IMR-90 (cell line): Measurements from ENCODE around the gene PIEZO1. TPM values are rescaled to one million over a fixed set of nuclear protein-coding genes. Genes with fewer than 3 reads are reported as not detected.

Source experiments
- ATAC-seq: fragments of 200-7000 bp; cut with Tn5 transposase; 2 replicates; pipeline ENCODE4 v1.9.1; 2020; ENCODE audit warnings: low read depth, mild to moderate bottlenecking, moderate library complexity
- BruUV-seq: library from RNA; stranded (reverse); fragments of 400-500 nt; replicated peaks from 2 replicates; lab custom pipeline; 2021; lab: Mats Ljungman, UMichigan
- CTCF ChIA-PET: fragments of 300-600 bp; formaldehyde crosslinking; extraction: SDS; loops from one replicate; lab custom pipeline; 2021; ENCODE audit warnings: antibody characterized with exemption; lab: Yijun Ruan, JAX
- POLR2A ChIA-PET: fragments of 300-600 bp; sonication (Branson Sonifier 250); formaldehyde crosslinking; loops from one replicate; lab custom pipeline; 2022; ENCODE audit warnings: antibody characterized with exemption; ENCODE audit not compliant: unreplicated experiment; lab: Charles Lee
- DNase-seq: peaks from one replicate; pipeline ENCODE4 v3.0.0; 2013
- H2AFZ ChIP-seq: replicated peaks from 2 replicates; pipeline ENCODE3; 2013; ENCODE audit warnings: low read length, mild to moderate bottlenecking; ENCODE audit not compliant: poor library complexity
- H2AK5ac ChIP-seq: 2 replicates; pipeline ENCODE4 v1.6.1; 2013; ENCODE audit warnings: low read depth, low read length, inconsistent platforms
- H2AK9ac ChIP-seq: replicated peaks from 2 replicates; pipeline ENCODE3; 2013; ENCODE audit warnings: mild to moderate bottlenecking, low read depth, low read length, moderate library complexity; ENCODE audit not compliant: poor library complexity
- H2BK120ac ChIP-seq: 2 replicates; pipeline ENCODE4 v1.6.1; 2013; ENCODE audit warnings: low read depth, low read length, inconsistent platforms
- H2BK15ac ChIP-seq: 3 replicates; pipeline ENCODE4 v1.6.1; 2013; ENCODE audit warnings: low read depth, low read length, inconsistent platforms
- H2BK20ac ChIP-seq: 2 replicates; pipeline ENCODE4 v1.6.1; 2013; ENCODE audit warnings: low read depth, mild to moderate bottlenecking, inconsistent platforms, low read length, moderate library complexity
- H2BK5ac ChIP-seq: 2 replicates; pipeline ENCODE4 v1.6.1; 2013; ENCODE audit warnings: mild to moderate bottlenecking, low read depth, low read length, inconsistent platforms; ENCODE audit not compliant: poor library complexity, severe bottlenecking
- H3K14ac ChIP-seq: replicated peaks from 2 replicates; pipeline ENCODE4 v1.6.1; 2013; ENCODE audit warnings: low read depth, low read length, inconsistent platforms
- H3K18ac ChIP-seq: 2 replicates; pipeline ENCODE4 v1.6.1; 2013; ENCODE audit warnings: low read depth, low read length, control low read depth
- H3K23ac ChIP-seq: 2 replicates; pipeline ENCODE4 v1.6.1; 2013; ENCODE audit warnings: low read depth, low read length, inconsistent platforms
- H3K27ac ChIP-seq: 2 replicates; pipeline ENCODE4 v1.5.1; 2013; ENCODE audit warnings: mild to moderate bottlenecking, control low read depth, low read length; ENCODE audit not compliant: insufficient read depth
- H3K27me3 ChIP-seq: 2 replicates; pipeline ENCODE4 v1.6.1; 2013; ENCODE audit warnings: low read length; ENCODE audit not compliant: control insufficient read depth, insufficient read depth
- H3K36me3 ChIP-seq: 2 replicates; pipeline ENCODE4 v1.6.1; 2013; ENCODE audit warnings: low read length, mixed read lengths; ENCODE audit not compliant: control insufficient read depth, insufficient read depth
- H3K4ac ChIP-seq: 2 replicates; pipeline ENCODE4 v1.6.1; 2013; ENCODE audit warnings: low read depth, low read length, inconsistent platforms
- H3K4me1 ChIP-seq: 2 replicates; pipeline ENCODE4 v1.6.1; 2013; ENCODE audit warnings: low read length, mixed read lengths; ENCODE audit not compliant: control insufficient read depth, insufficient read depth
- H3K4me2 ChIP-seq: 2 replicates; pipeline ENCODE4 v1.6.1; 2013; ENCODE audit warnings: low read depth, mild to moderate bottlenecking, control low read depth, low read length, moderate library complexity
- H3K4me3 ChIP-seq: 2 replicates; pipeline ENCODE4 v1.5.1; 2013; ENCODE audit warnings: low read depth, mild to moderate bottlenecking, control low read depth, low read length, moderate library complexity; ENCODE audit not compliant: insufficient read depth
- H3K56ac ChIP-seq: 2 replicates; pipeline ENCODE4 v1.6.1; 2013; ENCODE audit warnings: low read length, inconsistent platforms; ENCODE audit not compliant: insufficient read depth; ENCODE audit errors: extremely low read depth
- H3K79me1 ChIP-seq, 2 experiments: 2 replicates each; pipeline ENCODE4 v1.6.1; 2013; ENCODE audit warnings: low read length in 2 of 2, inconsistent platforms in 1 of 2, low read depth in 1 of 2
- H3K9ac ChIP-seq: 2 replicates; pipeline ENCODE4 v1.6.1; 2013; ENCODE audit warnings: low read depth, low read length, control low read depth
- H3K9me1 ChIP-seq: 2 replicates; pipeline ENCODE4 v1.6.1; 2013; ENCODE audit warnings: low read length, inconsistent platforms; ENCODE audit not compliant: insufficient read depth
- H3K9me3 ChIP-seq: 2 replicates; pipeline ENCODE4 v1.6.1; 2013; ENCODE audit warnings: low read length; ENCODE audit not compliant: control insufficient read depth, insufficient read depth
- H4K20me1 ChIP-seq: 2 replicates; pipeline ENCODE4 v1.6.1; 2013; ENCODE audit warnings: low read length, inconsistent platforms; ENCODE audit not compliant: insufficient read depth
- H4K5ac ChIP-seq: 2 replicates; pipeline ENCODE4 v1.6.1; 2013; ENCODE audit warnings: mild to moderate bottlenecking, low read depth, low read length, control low read depth
- H4K8ac ChIP-seq, 2 experiments: 2 replicates each; pipeline ENCODE4 v1.6.1; 2013; ENCODE audit warnings: low read depth in 2 of 2, low read length in 2 of 2, control low read depth in 1 of 2, inconsistent platforms in 1 of 2
- H4K91ac ChIP-seq: 2 replicates; pipeline ENCODE4 v1.6.1; 2013; ENCODE audit warnings: low read depth, low read length, inconsistent platforms; ENCODE audit not compliant: insufficient read depth
- BHLHE40 ChIP-seq: fragments of 150-350 bp; IDR thresholded peaks from 2 replicates; pipeline ENCODE4 v1.6.1; 2016; ENCODE audit warnings: mild to moderate bottlenecking, low read depth, low read length
- CHD1 ChIP-seq: IDR thresholded peaks from 2 replicates; pipeline ENCODE4 v1.6.1; 2012; ENCODE audit warnings: low read depth, low read length, improper control_type of control experiment
- USF2 ChIP-seq: fragments of 150-350 bp; IDR thresholded peaks from 2 replicates; pipeline ENCODE4 v1.6.1; 2017; ENCODE audit warnings: mild to moderate bottlenecking, antibody characterized with exemption, low read length, low read depth
- WGBS, 2 experiments: methylation state at CpG; one replicate each; pipeline versions ENCODE4 v1.1.5 to v1.1.7; 2013; ENCODE audit warnings: missing lambda C conversion rate in 2 of 2; ENCODE audit not compliant: insufficient read length in 1 of 2; ENCODE audit errors: extremely low coverage in 2 of 2; 5-methylcytosine and 5-hydroxymethylcytosine counted together
- dilution Hi-C: fragments of 300-500 bp; cut with HindIII; formaldehyde crosslinking; loops from one replicate; pipeline ENCODE4 v1.14.3; 2018; ENCODE audit warnings: low sequenced_read_pairs; ENCODE audit not compliant: unreplicated experiment
- in situ Hi-C: fragments of 300-500 bp; cut with MboI; formaldehyde crosslinking; loops from 3 replicates; pipeline ENCODE4 v1.14.3; 2019; ENCODE audit warnings: low sequenced_read_pairs, inconsistent platforms, mixed read lengths
- intact Hi-C: fragments of 100-400 bp; cut with micrococcal nuclease; formaldehyde crosslinking; loops from 2 replicates; pipeline ENCODE4 v1.10.0; 2022
- polyA plus RNA-seq, 3 experiments: library from polyadenylated mRNA; depleted of rRNA; stranded (reverse); fragments of >200 nt; gene quantifications; 2 replicates each; pipeline ENCODE4 v1.2.3, GENCODE V29; 2012; ENCODE audit warnings: low replicate concordance in 1 of 3
- total RNA-seq: library from RNA; depleted of rRNA; stranded (reverse); fragments of >200 nt; gene quantifications from 2 replicates; pipeline ENCODE4 v1.2.3, GENCODE V29; 2012

PIEZO1 gene
- total and polyA plus RNA-seq, 2 of the 4 experiments (the other 2 are of a cell fraction), result 36.2 to 372 TPM

DNA sequence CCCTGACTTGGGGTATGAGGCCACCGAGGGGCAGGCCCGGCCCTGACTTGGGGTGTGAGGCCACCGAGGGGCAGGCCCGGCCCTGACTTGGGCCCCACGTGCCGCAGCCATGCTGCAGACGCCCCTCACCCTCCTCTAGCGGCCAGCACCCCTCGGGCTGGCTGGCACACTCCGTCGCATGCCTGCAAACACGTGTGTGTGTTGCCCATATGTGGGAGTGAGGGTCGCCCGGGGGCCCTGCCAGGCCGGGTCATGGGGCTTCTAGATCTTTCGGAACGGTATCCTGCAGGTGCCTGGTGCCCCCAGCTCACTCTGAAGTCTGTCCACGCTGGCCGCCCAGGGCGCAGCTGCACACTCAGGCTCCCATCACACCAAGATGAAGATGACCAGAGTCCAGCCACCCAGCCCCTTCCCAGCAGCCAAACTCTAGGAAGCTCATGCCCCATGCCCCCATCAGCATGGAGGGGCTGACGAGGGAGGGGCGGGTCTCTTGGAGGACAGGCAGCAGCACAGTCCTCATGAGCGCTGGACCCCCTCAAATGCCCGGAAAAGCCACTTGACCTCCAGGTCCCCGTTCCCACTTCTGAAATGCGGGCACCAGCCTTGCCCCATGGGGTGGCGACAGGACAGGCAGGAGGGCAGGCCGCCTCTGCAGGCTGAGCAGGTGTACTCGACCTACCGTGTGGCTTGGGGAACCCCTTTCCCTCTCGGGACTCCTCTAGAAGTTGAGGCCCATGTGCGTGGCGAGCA, 44.9 kb downstream of the PIEZO1 start:
- Histone ChIP-seq H3K9me1 (no peaks in the 10 kb centered on the region), H3K79me1 (peaks cover 13 to 67% of the 10 kb centered on the region in 2 experiments), H2BK5ac (no peak overlapping the region), H4K91ac (no peak overlapping the region), H4K20me1 (peaks cover 54% of the 10 kb centered on the region), H3K36me3 (peaks cover 44% of the 10 kb centered on the region), H2BK120ac (no peak overlapping the region), H3K27me3 (no peaks in the 10 kb centered on the region), H3K4me3 (no peak overlapping the region), H2AK9ac (no peak overlapping the region), H3K4ac (no peak overlapping the region), H3K56ac (no peak overlapping the region), H3K27ac (no peak overlapping the region), H4K8ac (no peak overlapping the region), H2BK20ac (no peak overlapping the region), H3K18ac (no peak overlapping the region), H3K4me2 (no peak overlapping the region), H3K4me1 (no peaks in the 10 kb centered on the region), H2BK15ac (no peak overlapping the region), H3K9ac (no peak overlapping the region), H3K9me3 (no peaks in the 10 kb centered on the region), H3K23ac (no peak overlapping the region), H2AK5ac (no peak overlapping the region), H4K5ac (no peak overlapping the region), H3K14ac (no peak overlapping the region), H2AFZ (no peak overlapping the region)
- no peak for ATAC-seq
- dilution Hi-C loops, result no loop called here
- intact Hi-C loops, result no loop called here
- DNase-seq, result no peak
- CTCF ChIA-PET, result no interaction called here
- TF ChIP-seq BHLHE40, result no peak
- TF ChIP-seq CHD1, result no peak
- TF ChIP-seq USF2, result no peak
- POLR2A ChIA-PET, result no interaction called here
- no TSS peak for BruUV-seq
- in situ Hi-C loops, result loop anchor here (10.0 kb wide), 1 partner anchor 425 kb away; no protein-coding TSS in a partner anchor
- WGBS, 2 experiments, result 94% methylated on average over 6 of the region's 33 CpGs; no CpG with 5 or more reads in 1 of the 2 experiments
